ENCODE results near the gene NOLC1.
"Not testable (repeated sequence)": the region's sequence is repeated elsewhere in the genome, so short reads cannot be mapped to it uniquely, and the experiment has no call there.

The NOLC1 gene

DNA sequence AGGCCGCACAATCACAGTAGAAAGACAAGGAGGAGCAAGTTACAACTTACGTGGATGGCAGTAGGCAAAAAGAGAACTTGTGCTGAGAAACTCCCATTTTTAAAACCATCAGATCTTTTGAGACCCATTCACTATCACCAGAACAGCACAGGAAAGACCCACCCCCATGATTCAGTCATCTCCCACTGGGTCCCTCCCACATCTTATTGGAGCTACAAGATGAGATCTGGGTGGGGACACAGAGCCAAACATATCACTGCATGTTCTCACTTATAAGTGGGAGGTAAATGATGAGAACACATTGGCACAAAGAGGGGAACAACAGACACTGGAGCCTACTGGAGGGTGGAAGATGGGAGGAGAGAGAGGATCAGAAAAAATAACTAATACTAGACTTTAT, 32.4 kb downstream of the NOLC1 start:
- TF ChIP-seq POLR2AphosphoS5 (IDR thresholded peaks at IDR 0.05; ENCODE audit: borderline replicate concordance, low read depth, low read length) (no peak), FOXP2 (optimal IDR thresholded peaks at IDR 0.05; ENCODE audit: control extremely low read depth, extremely low read length, insufficient read depth) (no peak), EZH2 (IDR thresholded peaks at IDR 0.05) (no peak)
- DNase-seq (ENCODE audit: low read depth, low spot score): no peak
- Histone ChIP-seq H3K27ac (no peak overlapping the region), H3K36me3 (ENCODE audit: insufficient read depth, low read length) (no peaks in the 10 kb centered on the region), H3K9me3 (ENCODE audit: low read depth, low read length) (no peaks in the 10 kb centered on the region), H3K9ac (ENCODE audit: insufficient read length) (no peak overlapping the region), H3K4me3 (no peak overlapping the region)

GRCh38 chr10:102185272-102185671, 33.1 kb downstream of the NOLC1 start:
- no peak for DNase-seq (ENCODE audit: low read depth, low spot score)
- Histone ChIP-seq H3K27ac (no peak overlapping the region), H3K9me3 (ENCODE audit: low read depth, low read length) (no peaks in the 10 kb centered on the region), H3K4me3 (no peak overlapping the region), H3K36me3 (ENCODE audit: insufficient read depth, low read length) (no peaks in the 10 kb centered on the region), H3K9ac (ENCODE audit: insufficient read length) (no peak overlapping the region)
- no peak for TF ChIP-seq EZH2 (IDR thresholded peaks at IDR 0.05)
- TF ChIP-seq FOXP2 (optimal IDR thresholded peaks at IDR 0.05; ENCODE audit: control extremely low read depth, extremely low read length, insufficient read depth): no peak
- TF ChIP-seq POLR2AphosphoS5 (IDR thresholded peaks at IDR 0.05; ENCODE audit: borderline replicate concordance, low read depth, low read length): no peak

- TF ChIP-seq EZH2 (IDR thresholded peaks at IDR 0.05) (no peak), FOXP2 (optimal IDR thresholded peaks at IDR 0.05; ENCODE audit: control extremely low read depth, extremely low read length, insufficient read depth) (no peak), POLR2AphosphoS5 (IDR thresholded peaks at IDR 0.05; ENCODE audit: borderline replicate concordance, low read depth, low read length) (no peak)
- DNase-seq (ENCODE audit: low read depth, low spot score): no peak
- Histone ChIP-seq H3K4me3 (no peak overlapping the region), H3K9ac (ENCODE audit: insufficient read length) (no peak overlapping the region), H3K27ac (no peak overlapping the region), H3K9me3 (ENCODE audit: low read depth, low read length) (no peaks in the 10 kb centered on the region), H3K36me3 (ENCODE audit: insufficient read depth, low read length) (no peaks in the 10 kb centered on the region)
Measured at GRCh38 chr10:102185811-102186527, 33.8 kb downstream of the NOLC1 start.

DNA sequence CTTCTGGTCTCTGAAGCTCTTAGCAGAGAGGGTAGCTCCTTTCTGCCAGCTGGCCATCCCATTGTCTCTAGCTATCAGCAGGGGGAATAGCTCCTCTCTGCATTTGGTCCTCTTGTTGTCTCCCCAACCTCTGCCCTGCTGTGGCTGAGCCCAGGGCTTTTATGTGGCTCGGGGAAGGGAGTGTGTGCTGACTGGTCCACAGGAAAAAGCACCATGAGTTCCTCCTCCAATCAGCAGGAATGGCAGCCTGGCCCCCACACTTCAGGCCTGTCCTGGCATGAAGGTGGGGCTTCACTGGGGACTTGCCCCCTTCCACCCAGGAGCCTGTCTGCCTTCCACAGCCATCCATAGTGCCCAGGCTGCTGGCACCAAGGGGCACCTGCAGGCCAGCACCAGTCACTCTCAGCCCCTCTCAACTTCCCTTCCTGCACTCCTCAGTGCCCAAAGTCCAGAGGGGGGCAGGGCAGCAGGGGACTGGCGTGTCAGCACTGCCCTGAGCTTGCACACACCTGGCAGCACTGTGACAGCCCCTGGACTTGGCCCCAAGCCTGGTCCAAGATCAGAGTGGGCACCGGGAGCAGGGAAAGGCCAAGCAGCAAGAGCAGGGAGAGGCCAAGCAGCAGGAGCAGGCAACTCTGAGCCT, 36.2 kb downstream of the NOLC1 start:
- H3K4me3 ChIP-seq: no peak overlapping the region
- DNase-seq (ENCODE audit: low read depth, low spot score): no peak

GRCh38 chr10:102188941-102189898, 37.0 kb downstream of the NOLC1 start:
- H3K4me3 ChIP-seq; H3K27ac ChIP-seq; H3K36me3 ChIP-seq (ENCODE audit: insufficient read depth, low read length); H3K9ac ChIP-seq (ENCODE audit: insufficient read length); DNase-seq (ENCODE audit: low read depth, low spot score); H3K9me3 ChIP-seq (ENCODE audit: low read depth, low read length): not testable (repeated sequence)

More for the DNA sequence above, 36.2 kb downstream of the NOLC1 start:
- Histone ChIP-seq H3K9ac (ENCODE audit: insufficient read length) (no peak overlapping the region), H3K9me3 (ENCODE audit: low read depth, low read length) (no peaks in the 10 kb centered on the region), H3K36me3 (ENCODE audit: insufficient read depth, low read length) (no peaks in the 10 kb centered on the region), H3K27ac (no peak overlapping the region)
- no peak for TF ChIP-seq FOXP2 (optimal IDR thresholded peaks at IDR 0.05; ENCODE audit: control extremely low read depth, extremely low read length, insufficient read depth)
- TF ChIP-seq EZH2 (IDR thresholded peaks at IDR 0.05): no peak
- no peak for TF ChIP-seq POLR2AphosphoS5 (IDR thresholded peaks at IDR 0.05; ENCODE audit: borderline replicate concordance, low read depth, low read length)

DNA sequence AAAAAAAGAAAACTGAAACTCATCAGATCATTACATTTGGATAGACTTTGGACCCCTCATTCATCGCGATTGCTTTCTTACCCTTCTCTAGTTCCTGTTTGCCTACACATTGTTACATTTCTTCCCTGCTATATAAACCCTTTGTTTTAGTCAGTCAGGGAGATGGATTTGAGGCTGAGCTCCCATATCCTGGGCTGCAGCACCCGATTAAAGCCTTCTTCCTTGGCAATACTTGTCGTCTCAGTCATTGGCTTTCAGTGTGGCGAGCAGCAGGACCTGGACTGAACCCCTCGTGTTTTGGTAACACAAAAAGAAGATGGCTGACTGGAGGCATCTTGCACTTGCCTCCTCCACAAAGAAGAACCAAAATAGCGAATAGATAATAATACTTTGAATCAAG, 39.8 kb downstream of the NOLC1 start:
- Histone ChIP-seq H3K27ac (no peak overlapping the region), H3K9ac (ENCODE audit: insufficient read length) (no peak overlapping the region), H3K9me3 (ENCODE audit: low read depth, low read length) (no peaks in the 10 kb centered on the region), H3K4me3 (no peak overlapping the region), H3K36me3 (ENCODE audit: insufficient read depth, low read length) (no peaks in the 10 kb centered on the region)
- no peak for DNase-seq (ENCODE audit: low read depth, low spot score)
- TF ChIP-seq FOXP2 (optimal IDR thresholded peaks at IDR 0.05; ENCODE audit: control extremely low read depth, extremely low read length, insufficient read depth) (no peak), EZH2 (IDR thresholded peaks at IDR 0.05) (no peak)

DNA sequence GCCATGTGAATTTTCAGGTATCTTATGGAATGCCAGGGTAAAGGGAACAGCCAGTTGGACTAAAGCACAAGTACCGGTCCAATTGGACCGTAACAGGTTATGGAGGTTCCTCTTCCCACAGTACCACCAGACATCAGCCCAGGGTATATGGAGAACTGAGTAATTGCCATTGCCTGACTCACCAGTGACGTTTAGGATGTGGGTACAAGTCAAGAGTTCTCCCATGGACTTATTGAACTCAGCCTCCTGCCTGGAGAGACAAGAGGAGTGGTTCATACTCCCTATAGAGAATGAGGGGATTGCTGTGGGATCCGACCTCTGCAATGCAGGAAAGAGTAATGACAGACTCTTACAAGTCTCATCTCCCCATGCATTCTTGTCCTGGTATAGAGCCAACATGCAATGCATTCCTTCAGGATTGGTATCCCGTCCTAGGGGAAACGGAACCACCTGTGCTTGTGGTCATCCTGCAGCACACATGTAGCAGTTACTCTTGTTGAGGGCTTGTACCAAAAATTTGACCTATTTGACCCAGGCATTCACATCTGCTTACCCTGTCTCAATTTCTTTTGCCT, 43.2 kb downstream of the NOLC1 start:
- no peaks in the 10 kb centered on the region for H3K9me3 ChIP-seq (ENCODE audit: low read depth, low read length)
- H3K4me3 ChIP-seq: no peak overlapping the region
- no peaks in the 10 kb centered on the region for H3K36me3 ChIP-seq (ENCODE audit: insufficient read depth, low read length)
- H3K9ac ChIP-seq (ENCODE audit: insufficient read length): no peak overlapping the region
- TF ChIP-seq POLR2AphosphoS5 (IDR thresholded peaks at IDR 0.05; ENCODE audit: borderline replicate concordance, low read depth, low read length) (no peak), FOXP2 (optimal IDR thresholded peaks at IDR 0.05; ENCODE audit: control extremely low read depth, extremely low read length, insufficient read depth) (no peak), EZH2 (IDR thresholded peaks at IDR 0.05) (no peak)
- H3K27ac ChIP-seq: no peak overlapping the region
- DNase-seq (ENCODE audit: low read depth, low spot score): no peak

GRCh38 chr10:102196893-102197292, 44.7 kb downstream of the NOLC1 start:
- no peak overlapping the region for H3K4me3 ChIP-seq
- H3K9ac ChIP-seq (ENCODE audit: insufficient read length): no peak overlapping the region
- no peaks in the 10 kb centered on the region for H3K36me3 ChIP-seq (ENCODE audit: insufficient read depth, low read length)
- no peak overlapping the region for H3K27ac ChIP-seq
- TF ChIP-seq FOXP2 (optimal IDR thresholded peaks at IDR 0.05; ENCODE audit: control extremely low read depth, extremely low read length, insufficient read depth) (no peak), EZH2 (IDR thresholded peaks at IDR 0.05) (no peak), POLR2AphosphoS5 (IDR thresholded peaks at IDR 0.05; ENCODE audit: borderline replicate concordance, low read depth, low read length) (no peak)
- no peak for DNase-seq (ENCODE audit: low read depth, low spot score)
- H3K9me3 ChIP-seq (ENCODE audit: low read depth, low read length): no peaks in the 10 kb centered on the region
